WTC11 (cell line): ENCODE results near the gene SLC5A10. TPM values are rescaled to one million over a fixed set of nuclear protein-coding genes. Genes with fewer than 3 reads are reported as not detected.

Experiments used
- ATAC-seq: fragments of 200-7000 bp; cut with Tn5 transposase; 2 replicates; pipeline ENCODE4 v1.10.0; 2021; ENCODE audit warnings: mild to moderate bottlenecking, moderate library complexity
- CTCF ChIA-PET: fragments of 300-600 bp; sonication (Branson Sonifier 250); formaldehyde crosslinking; loops from one replicate; lab custom pipeline; 2021; ENCODE audit warnings: antibody characterized with exemption; lab: Charles Lee
- POLR2A ChIA-PET: fragments of 350-600 bp; sonication (Branson Sonifier 250); formaldehyde crosslinking; loops from one replicate; lab custom pipeline; 2021; ENCODE audit warnings: antibody characterized with exemption; lab: Charles Lee
- DNase-seq: peaks from one replicate; pipeline ENCODE4 v3.0.0; 2021; ENCODE audit warnings: low spot score
- H3K27ac Mint-ChIP-seq: 2 replicates; pipeline ENCODE4 v1.8.0; 2021; ENCODE audit warnings: mixed read lengths
- H3K27me3 Mint-ChIP-seq: 2 replicates; pipeline ENCODE4 v1.8.0; 2021; ENCODE audit warnings: low read depth, mild to moderate bottlenecking, moderate library complexity, mixed read lengths
- H3K36me3 Mint-ChIP-seq: 2 replicates; pipeline ENCODE4 v1.8.0; 2021; ENCODE audit warnings: mixed read lengths
- H3K4me1 Mint-ChIP-seq: 2 replicates; pipeline ENCODE4 v1.8.0; 2022; ENCODE audit warnings: mixed read lengths
- H3K4me3 Mint-ChIP-seq: 2 replicates; pipeline ENCODE4 v1.8.0; 2021; ENCODE audit warnings: mild to moderate bottlenecking, moderate library complexity, mixed read lengths
- H3K9me3 Mint-ChIP-seq: 2 replicates; pipeline ENCODE4 v1.8.0; 2021; ENCODE audit warnings: mixed read lengths
- CREM ChIP-seq: sonication (generic); formaldehyde crosslinking; IDR thresholded peaks from 2 replicates; pipeline ENCODE4 v1.8.1; 2022; ENCODE audit warnings: mild to moderate bottlenecking, missing genetic modification reagents, moderate library complexity
- E2F5 ChIP-seq: sonication (generic); formaldehyde crosslinking; IDR thresholded peaks from 2 replicates; pipeline ENCODE4 v1.8.1; 2022; ENCODE audit warnings: mild to moderate bottlenecking, moderate library complexity, missing genetic modification reagents
- ETV6 ChIP-seq: sonication (generic); formaldehyde crosslinking; IDR thresholded peaks from 2 replicates; pipeline ENCODE4 v1.8.1; 2022; ENCODE audit warnings: mild to moderate bottlenecking, missing genetic modification reagents
- FOXP4 ChIP-seq: sonication (generic); formaldehyde crosslinking; IDR thresholded peaks from 2 replicates; pipeline ENCODE4 v1.8.0; 2022; ENCODE audit warnings: mild to moderate bottlenecking, missing genetic modification reagents
- GABPB1 ChIP-seq: sonication (generic); formaldehyde crosslinking; IDR thresholded peaks from 2 replicates; pipeline ENCODE4 v1.8.1; 2023; ENCODE audit warnings: mild to moderate bottlenecking, missing genetic modification reagents
- GRHL2 ChIP-seq: fragments of 250-450 bp; sonication (Bioruptor Pico); IDR thresholded peaks from 2 replicates; pipeline ENCODE4 v1.8.0; 2022; ENCODE audit warnings: mild to moderate bottlenecking, moderate library complexity; ENCODE audit not compliant: insufficient replicate concordance, severe bottlenecking
- HMGA2 ChIP-seq: fragments of 250-450 bp; sonication (Bioruptor Pico); IDR thresholded peaks from 2 replicates; pipeline ENCODE4 v1.4.0; 2021; ENCODE audit warnings: mild to moderate bottlenecking, moderate library complexity
- HMGXB4 ChIP-seq: sonication (generic); formaldehyde crosslinking; IDR thresholded peaks from 2 replicates; pipeline ENCODE4 v1.8.1; 2023; ENCODE audit warnings: mild to moderate bottlenecking, moderate library complexity, missing genetic modification reagents
- JAZF1 ChIP-seq: fragments of 250-450 bp; sonication (Bioruptor Pico); IDR thresholded peaks from 2 replicates; pipeline ENCODE4 v1.9.0; 2021; ENCODE audit warnings: moderate library complexity, mild to moderate bottlenecking, inconsistent platforms
- NR3C1 ChIP-seq: sonication (generic); formaldehyde crosslinking; conservative IDR thresholded peaks from 2 replicates; pipeline ENCODE4 v1.8.1; 2023; ENCODE audit warnings: low read depth, mild to moderate bottlenecking, missing genetic modification reagents
- PRRX2 ChIP-seq: fragments of 250-450 bp; sonication (Bioruptor Pico); IDR thresholded peaks from 2 replicates; pipeline ENCODE4 v1.8.0; 2021; ENCODE audit warnings: mild to moderate bottlenecking
- RORB ChIP-seq: fragments of 250-450 bp; sonication (Bioruptor Pico); IDR thresholded peaks from 2 replicates; pipeline ENCODE4 v1.9.0; 2021; ENCODE audit warnings: mild to moderate bottlenecking
- STAT6 ChIP-seq: sonication (generic); formaldehyde crosslinking; conservative IDR thresholded peaks from 2 replicates; pipeline ENCODE4 v1.8.1; 2023; ENCODE audit warnings: mild to moderate bottlenecking, low read depth, missing genetic modification reagents, moderate library complexity
- TCF7 ChIP-seq: sonication (generic); formaldehyde crosslinking; IDR thresholded peaks from 2 replicates; pipeline ENCODE4 v1.8.0; 2022; ENCODE audit warnings: mild to moderate bottlenecking, low read depth, missing genetic modification reagents, moderate library complexity
- ZBTB43 ChIP-seq: sonication (generic); formaldehyde crosslinking; IDR thresholded peaks from 2 replicates; pipeline ENCODE4 v1.8.1; 2023; ENCODE audit warnings: mild to moderate bottlenecking, missing genetic modification reagents
- ZNF532 ChIP-seq: fragments of 250-450 bp; sonication (Bioruptor Pico); IDR thresholded peaks from 2 replicates; pipeline ENCODE4 v1.9.0; 2021; ENCODE audit warnings: mild to moderate bottlenecking, borderline replicate concordance
- total RNA-seq: library from RNA; stranded (reverse); gene quantifications from 3 replicates; pipeline ENCODE4 v1.2.3, GENCODE V29; 2021

Gene SLC5A10
- total RNA-seq, 1 experiment from 2014 or later, result not detected

- ChIA-PET CTCF (no interaction called here), POLR2A (interaction anchor here (0.7 kb wide), 1 partner anchor 39 kb away, joined by 6 read pairs; the partner anchor contains the start of gene FAM83G)
- Mint-ChIP-seq H3K27me3 (no peaks in the 10 kb centered on the region), H3K4me3 (no peak overlapping the region), H3K36me3 (peaks cover 7% of the 10 kb centered on the region), H3K27ac (0 out of 2 replicates have a peak overlapping the region, but pooled peaks have one; percentile 79), H3K4me1 (peaks cover 42% of the 10 kb centered on the region), H3K9me3 (no peaks in the 10 kb centered on the region)
- TF ChIP-seq E2F5 (no peak), GRHL2 (no peak), STAT6 (CRISPR knock-in tag) (no peak), HMGA2 (CRISPR knock-in tag) (no peak), PRRX2 (no peak), ETV6 (CRISPR knock-in tag) (no peak), TCF7 (no peak), JAZF1 (CRISPR knock-in tag) (no peak), HMGXB4 (CRISPR knock-in tag) (no peak), CREM (CRISPR knock-in tag) (no peak), FOXP4 (CRISPR knock-in tag) (no peak), RORB (CRISPR knock-in tag) (no peak), ZBTB43 (CRISPR knock-in tag) (no peak), GABPB1 (CRISPR knock-in tag) (no peak), ZNF532 (CRISPR knock-in tag) (no peak), NR3C1 (CRISPR knock-in tag) (no peak)
- ATAC-seq (no peak), DNase-seq (no peak)
Measured at GRCh38 chr17:18965530-18966236, 13.7 kb downstream of the SLC5A10 start.
